ENCODE results near the gene THAP5.

- TF ChIP-seq CTCF (IDR thresholded peaks at IDR 0.05; ENCODE audit: low read depth, low read length, poor library complexity, severe bottlenecking) (no peak), EZH2phosphoT487 (IDR thresholded peaks at IDR 0.05; ENCODE audit: borderline replicate concordance, low read length) (no peak)
Observed at GRCh38 chr7:108570146-108570755, 745 bp upstream of the THAP5 start.

Measured in DOHH2 (cell line).